HepG2 (cell line): ENCODE measurements around the gene SLIT1. TPM values are rescaled to one million over a fixed set of nuclear protein-coding genes. Genes with fewer than 3 reads are reported as not detected.

ENCODE experiments used
- ATAC-seq: fragments of 200-7000 bp; cut with Tn5 transposase; 3 replicates; pipeline ENCODE4 v1.9.1; 2020; ENCODE audit warnings: mild to moderate bottlenecking, moderate library complexity
- BruUV-seq: library from RNA; stranded (reverse); fragments of 400-500 nt; replicated peaks from 2 replicates; lab custom pipeline; 2021; lab: Mats Ljungman, UMichigan
- CTCF ChIA-PET: fragments of 300-600 bp; formaldehyde crosslinking; extraction: SDS; loops from one replicate; lab custom pipeline; 2021; ENCODE audit warnings: low total read pairs, inconsistent platforms, low intra/inter-chr PET ratio; lab: Yijun Ruan, JAX
- POLR2A ChIA-PET: fragments of 350-600 bp; sonication (Branson Sonifier 250); formaldehyde crosslinking; loops from one replicate; lab custom pipeline; 2020; ENCODE audit warnings: antibody characterized with exemption, inconsistent platforms; lab: Yijun Ruan, JAX
- DNase-seq: peaks from one replicate; pipeline ENCODE4 v3.0.0-alpha.2; 2015; ENCODE audit warnings: low spot score
- FAIRE-seq: peaks from 3 replicates; lab custom pipeline; 2011; peaks lifted over from hg19 to GRCh38; lab: Jason Lieb, UNC
- H2AFZ ChIP-seq: one replicate; pipeline ENCODE4 v1.6.1; 2011; ENCODE audit warnings: low read length, inconsistent platforms
- H3K27ac ChIP-seq: fragments of 300-600 bp; 3 replicates; pipeline ENCODE4 v1.8.0; 2011; ENCODE audit warnings: mixed run types, mild to moderate bottlenecking, mixed read lengths, low read length, inconsistent platforms; ENCODE audit not compliant: insufficient read depth; ENCODE audit errors: extremely low read length
- H3K27me3 ChIP-seq, 2 experiments: fragments of 200-600 bp in 1 of 2; 2 replicates in 1 of 2; 3 replicates in 1 of 2; pipeline versions ENCODE4 v1.6.0 to v1.8.0; 2011; ENCODE audit warnings: low read length in 2 of 2, mild to moderate bottlenecking in 2 of 2, moderate library complexity in 2 of 2, inconsistent platforms in 1 of 2; ENCODE audit not compliant: insufficient read depth in 2 of 2, control insufficient read depth in 1 of 2
- H3K36me3 ChIP-seq, 2 experiments: fragments of 200-600 bp in 1 of 2; replicated peaks in 1 of 2; 2 replicates in 1 of 2; 3 replicates in 1 of 2; pipeline versions ENCODE4 v1.5.1 to v1.8.0; 2011; ENCODE audit warnings: low read length in 2 of 2, inconsistent platforms in 1 of 2; ENCODE audit not compliant: insufficient read depth in 2 of 2, control insufficient read depth in 1 of 2
- H3K4me1 ChIP-seq: 2 replicates; pipeline ENCODE4 v1.5.1; 2012; ENCODE audit warnings: low read length, inconsistent platforms; ENCODE audit not compliant: insufficient read depth
- H3K4me2 ChIP-seq: 2 replicates; pipeline ENCODE4 v1.6.0; 2011; ENCODE audit warnings: low read depth, low read length, inconsistent platforms
- H3K4me3 ChIP-seq, 3 experiments: fragments of 200-600 bp in 1 of 3; sonication (generic), shearing (Covaris generic) in 1 of 3; replicated peaks in 1 of 3; 2 replicates each; pipeline ENCODE4 v1.5.1; 2011 to 2016; ENCODE audit warnings: low read length in 3 of 3, inconsistent platforms in 2 of 3, low read depth in 2 of 3, mild to moderate bottlenecking in 2 of 3, control low read depth in 1 of 3, mixed read lengths in 1 of 3; ENCODE audit not compliant: insufficient read depth in 1 of 3
- H3K79me2 ChIP-seq: one replicate; pipeline ENCODE4 v1.6.1; 2011; ENCODE audit warnings: low read length, inconsistent platforms; ENCODE audit not compliant: insufficient read depth
- H3K9ac ChIP-seq: 2 replicates; pipeline ENCODE4 v1.6.0; 2011; ENCODE audit warnings: mild to moderate bottlenecking, low read depth, low read length, inconsistent platforms; ENCODE audit not compliant: insufficient read depth
- H3K9me3 ChIP-seq: 2 replicates; pipeline ENCODE4 v1.5.1; 2012; ENCODE audit warnings: mild to moderate bottlenecking, low read length
- H4K20me1 ChIP-seq: 2 replicates; pipeline ENCODE4 v1.6.0; 2011; ENCODE audit warnings: inconsistent platforms, mild to moderate bottlenecking, low read length, moderate library complexity; ENCODE audit not compliant: insufficient read depth
- SNAPC5 ChIP-seq: sonication (generic); formaldehyde crosslinking; IDR thresholded peaks from 2 replicates; pipeline ENCODE4 v1.8.1; 2023; ENCODE audit warnings: mild to moderate bottlenecking, missing genetic modification reagents, borderline replicate concordance
- ZNF18 ChIP-seq: sonication (generic); formaldehyde crosslinking; IDR thresholded peaks from 2 replicates; pipeline ENCODE4 v1.8.0; 2022; ENCODE audit warnings: mild to moderate bottlenecking, missing genetic modification reagents; ENCODE audit not compliant: insufficient replicate concordance
- ZNF7 ChIP-seq: IDR thresholded peaks from 2 replicates; pipeline ENCODE4 v1.6.1; 2016; ENCODE audit warnings: missing biosample characterization, missing genetic modification reagents
- WGBS: methylation state at CpG from one replicate; pipeline ENCODE4 v1.1.6; 2017; ENCODE audit warnings: low lambda C conversion rate; 5-methylcytosine and 5-hydroxymethylcytosine counted together
- in situ Hi-C: cut with HindIII; loops from 2 replicates; pipeline ENCODE4 v1.10.0; 2017; ENCODE audit warnings: low pct_unique_long_range_greater_than_20kb; ENCODE audit not compliant: extremely low pct_ligation_motif_present
- intact Hi-C: fragments of 100-400 bp; cut with micrococcal nuclease; formaldehyde crosslinking; loops from one replicate; pipeline ENCODE4 v1.10.0; 2022; ENCODE audit not compliant: unreplicated experiment
- polyA plus RNA-seq, 8 experiments: library from polyadenylated mRNA; depleted of rRNA in 3 of 8; stranded (reverse) in 7 of 8; unstranded in 1 of 8; fragments of >200 nt; fragmentation: Illumina TruSeq in 4 of 8; extraction: Trizol in 4 of 8; gene quantifications; 2 replicates each; pipeline versions ENCODE4 v1.2.1 to v1.2.3, GENCODE V29; 2011 to 2016; ENCODE audit warnings: low read depth in 4 of 8, missing spikeins in 1 of 8, mixed read lengths in 1 of 8; ENCODE audit not compliant: insufficient read depth in 1 of 8
- total RNA-seq, 5 experiments: library from RNA; depleted of rRNA; stranded (reverse); fragments of >200 nt; fragmentation: Illumina TruSeq; extraction: Trizol; gene quantifications; 2 replicates each; pipeline ENCODE4 v1.2.3, GENCODE V29; 2016; ENCODE audit warnings: low read depth in 1 of 5

Gene SLIT1
- total and polyA plus RNA-seq, 2 of the 13 experiments (the other 11 are each of a cell fraction or from before 2014, with no cell fraction given): 0.09 to 0.33 TPM

GRCh38 chr10:97144297-97144696 lies 41.5 kb downstream of the SLIT1 start:
- no peak overlapping the region for H2AFZ ChIP-seq
- no peaks in the 10 kb centered on the region for H3K9me3 ChIP-seq
- H4K20me1 ChIP-seq: no peaks in the 10 kb centered on the region
- ChIA-PET POLR2A (no interaction called here), CTCF (no interaction called here)
- no peak overlapping the region for H3K4me2 ChIP-seq
- no peak overlapping the region for H3K4me3 ChIP-seq
- 100% methylated on average over 1 of the region's 2 CpGs for WGBS
- ATAC-seq (no peak), FAIRE-seq (no peak), DNase-seq (no peak)
- in situ Hi-C loops (no loop called here), intact Hi-C loops (no loop called here)
- no peak for TF ChIP-seq SNAPC5
- H3K27ac ChIP-seq: no peak overlapping the region
- BruUV-seq: no TSS peak
- H3K27me3 ChIP-seq: no peaks in the 10 kb centered on the region
- H3K4me1 ChIP-seq: peaks cover 29% of the 10 kb centered on the region
- H3K9ac ChIP-seq: no peak overlapping the region
- no peaks in the 10 kb centered on the region for H3K36me3 ChIP-seq
- H3K79me2 ChIP-seq: no peaks in the 10 kb centered on the region

- in situ Hi-C loops (no loop called here), intact Hi-C loops (no loop called here)
- Histone ChIP-seq H3K4me3 (no peak overlapping the region), H4K20me1 (no peaks in the 10 kb centered on the region), H3K27me3 (no peaks in the 10 kb centered on the region), H3K9me3 (no peaks in the 10 kb centered on the region), H3K79me2 (no peaks in the 10 kb centered on the region), H3K4me2 (no peak overlapping the region), H3K27ac (no peak overlapping the region), H2AFZ (no peak overlapping the region), H3K9ac (no peak overlapping the region), H3K4me1 (peaks cover 44% of the 10 kb centered on the region), H3K36me3 (no peaks in the 10 kb centered on the region)
- 94% methylated on average over 2 of the region's 2 CpGs for WGBS
- CTCF ChIA-PET: no interaction called here
- TF ChIP-seq ZNF18 (CRISPR knock-in tag) (no peak), ZNF7 (CRISPR knock-in tag) (peak; percentile 82)
- DNase-seq (no peak), FAIRE-seq (no peak), ATAC-seq (no peak)
- POLR2A ChIA-PET: no interaction called here
- BruUV-seq: no TSS peak
Measured at GRCh38 chr10:97142834-97143233, 42.9 kb downstream of the SLIT1 start.
